SIG-M5 treated with dmso at 0.1 percent for 504 hours (cell line): Measurements from ENCODE around the gene HOXB6.

ENCODE experiments used
- DNase-seq: peaks from one replicate; lab custom pipeline; 2025; ENCODE audit not compliant: unreplicated experiment; lab: John Stamatoyannopoulos, UW

HOXB6 gene

GRCh38 chr17:48596000-48596734, 8.6 kb downstream of the HOXB6 start:
- no peak for DNase-seq

- no peak for DNase-seq
Measured at GRCh38 chr17:48595278-48595999, 9.3 kb downstream of the HOXB6 start.

GRCh38 chr17:48594538-48595277, 10.1 kb downstream of the HOXB6 start:
- DNase-seq, result no peak

- peak; percentile 78 for DNase-seq
Measured at GRCh38 chr17:48593840-48594537, 10.8 kb downstream of the HOXB6 start.

GRCh38 chr17:48593126-48593829, 11.5 kb downstream of the HOXB6 start, which contains the start of gene HOXB5:
Gene HOXB5, minus strand, starts transcription at chr17:48593779. Its CDS starts 97 bp downstream, at chr17:48593682.
- DNase-seq, result no peak

- DNase-seq, result no peak
Measured at GRCh38 chr17:48592577-48592976, 12.2 kb downstream of the HOXB6 start.

GRCh38 chr17:48592057-48592514, 12.7 kb downstream of the HOXB6 start:
- DNase-seq, result no peak

GRCh38 chr17:48591255-48592056, 13.3 kb downstream of the HOXB6 start:
- no peak for DNase-seq

- DNase-seq, result no peak
Measured at GRCh38 chr17:48590607-48591161, 14.1 kb downstream of the HOXB6 start.

- DNase-seq, result no peak
Measured at GRCh38 chr17:48589831-48590606, 14.8 kb downstream of the HOXB6 start, which contains the start of gene HOXB3. Gene HOXB3, minus strand, starts transcription at chr17:48590241. Its CDS starts 37,767 bp downstream, at chr17:48552474.

- DNase-seq, result no peak
Measured at GRCh38 chr17:48589060-48589830, 15.5 kb downstream of the HOXB6 start.

GRCh38 chr17:48588528-48588927, 16.3 kb downstream of the HOXB6 start:
- DNase-seq, result no peak

GRCh38 chr17:48588074-48588415, 16.7 kb downstream of the HOXB6 start:
- DNase-seq, result no peak

- no peak for DNase-seq
Measured at GRCh38 chr17:48587276-48588073, 17.3 kb downstream of the HOXB6 start.

- no peak for DNase-seq
Measured at GRCh38 chr17:48586355-48587258, 18.2 kb downstream of the HOXB6 start.

GRCh38 chr17:48584223-48584741, 20.5 kb downstream of the HOXB6 start:
- DNase-seq, result no peak
